Hepatocyte (in vitro differentiated cells): ENCODE data around the gene SH3BGR.

Experiments used
- CTCF ChIP-seq: fragments of 200-600 bp; sonication (generic); IDR thresholded peaks from 2 replicates; pipeline ENCODE4 v1.5.1; 2016; ENCODE audit warnings: antibody characterized with exemption, mild to moderate bottlenecking; ENCODE audit not compliant: poor library complexity
- EZH2 ChIP-seq: fragments of 200-600 bp; sonication (generic); IDR thresholded peaks from 2 replicates; pipeline ENCODE4 v1.6.1; 2016; ENCODE audit warnings: antibody characterized with exemption, mild to moderate bottlenecking, borderline replicate concordance

DNA sequence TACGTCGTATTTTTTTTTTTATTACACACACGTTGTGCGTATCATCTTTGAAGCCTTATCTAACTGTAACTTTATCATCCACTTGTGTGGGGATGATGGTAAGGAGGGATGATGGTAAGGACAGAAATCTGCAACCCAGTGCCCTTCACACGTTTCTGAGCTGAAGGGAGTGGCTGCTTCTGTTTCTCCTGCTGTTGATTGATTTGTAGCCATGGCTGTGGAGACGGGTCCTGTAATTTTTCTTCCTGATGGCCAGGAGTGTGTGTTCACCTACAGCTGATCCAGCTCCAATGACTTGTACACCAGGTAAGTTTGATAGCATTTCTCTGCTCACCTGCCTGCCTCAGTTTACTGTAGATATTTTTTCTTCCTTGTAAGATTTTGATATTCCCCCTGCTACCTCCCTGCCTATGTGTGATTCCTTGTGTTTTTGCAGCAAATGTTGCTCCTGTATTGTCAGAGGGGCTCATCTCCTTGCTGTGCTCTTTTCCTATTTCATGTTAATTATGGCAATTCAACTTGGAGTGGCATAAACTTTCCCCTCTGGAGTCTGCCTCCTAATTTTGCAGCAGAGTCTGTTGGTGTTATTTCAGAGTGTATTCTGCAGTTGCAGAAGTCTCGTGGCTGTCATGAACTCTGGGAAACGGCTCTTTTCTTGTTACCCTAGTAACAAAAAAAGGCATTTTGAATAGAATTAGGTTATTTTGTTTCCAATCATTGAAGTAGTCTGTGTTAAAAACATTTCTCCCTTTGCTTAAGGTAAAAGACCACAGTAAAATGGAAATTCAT is 64.1 kb downstream of the SH3BGR start:
- TF ChIP-seq CTCF (no peak), EZH2 (no peak)
